GM18511 (cell line): ENCODE data around the gene POMP.
"Not testable (repeated sequence)": the region's sequence is repeated elsewhere in the genome, so short reads cannot be mapped to it uniquely, and the experiment has no call there.

ENCODE experiments used
- ATAC-seq: cut with Tn5 transposase; IDR thresholded peaks from one replicate; pipeline ENCODE4 v1.9.1; 2021; ENCODE audit warnings: mild to moderate bottlenecking, moderate library complexity; ENCODE audit not compliant: unreplicated experiment

Gene POMP

DNA sequence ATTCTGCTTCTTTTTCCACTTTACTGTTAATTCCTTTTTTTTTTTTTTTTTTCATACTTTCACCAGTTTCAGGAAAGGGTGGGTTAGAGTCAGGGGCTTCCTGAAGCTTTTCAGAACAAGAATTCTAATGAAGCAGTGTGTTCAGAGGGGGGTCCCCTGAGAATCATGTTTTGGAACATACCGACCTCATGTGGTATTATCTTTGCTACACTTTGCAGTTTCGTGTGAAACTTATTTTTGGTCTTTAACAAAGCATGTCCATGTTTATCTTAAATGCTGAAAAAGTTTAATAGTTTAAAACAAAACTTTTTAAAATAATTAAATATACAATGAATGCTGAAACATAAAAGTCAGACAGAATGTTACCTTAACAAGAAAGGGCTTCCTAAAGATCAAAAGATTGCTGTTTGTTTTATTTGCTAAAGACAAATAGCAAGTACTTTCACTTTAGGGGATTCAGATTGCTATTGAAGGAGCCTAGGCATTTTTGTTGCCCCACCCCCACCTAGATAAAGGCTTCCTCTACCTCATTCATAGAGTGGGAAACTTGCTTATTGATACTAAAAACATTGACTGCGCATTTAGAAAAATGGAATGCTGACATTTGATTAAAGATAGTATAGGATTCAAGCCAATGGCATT is 21.1 kb upstream of the POMP start:
- ATAC-seq: no peak

DNA sequence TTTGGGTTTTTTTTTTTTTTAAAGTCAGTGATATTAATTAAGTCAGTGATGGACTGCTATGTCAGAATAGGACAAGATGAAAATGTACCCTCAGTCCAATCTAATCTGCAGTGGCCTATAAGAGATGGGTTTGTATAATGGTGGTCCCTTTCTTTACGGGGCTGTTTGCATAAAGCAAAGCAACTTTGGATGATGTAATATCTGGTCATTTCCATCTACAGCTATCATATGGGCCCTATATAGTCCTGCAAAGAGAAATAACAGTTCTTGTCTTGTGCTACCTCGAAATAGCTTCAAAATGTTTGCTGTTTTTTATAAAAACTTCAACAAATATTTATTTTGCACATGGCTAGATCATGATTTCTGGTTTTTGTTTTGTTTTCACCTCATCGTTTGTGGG is 20.2 kb upstream of the POMP start:
- no peak for ATAC-seq

DNA sequence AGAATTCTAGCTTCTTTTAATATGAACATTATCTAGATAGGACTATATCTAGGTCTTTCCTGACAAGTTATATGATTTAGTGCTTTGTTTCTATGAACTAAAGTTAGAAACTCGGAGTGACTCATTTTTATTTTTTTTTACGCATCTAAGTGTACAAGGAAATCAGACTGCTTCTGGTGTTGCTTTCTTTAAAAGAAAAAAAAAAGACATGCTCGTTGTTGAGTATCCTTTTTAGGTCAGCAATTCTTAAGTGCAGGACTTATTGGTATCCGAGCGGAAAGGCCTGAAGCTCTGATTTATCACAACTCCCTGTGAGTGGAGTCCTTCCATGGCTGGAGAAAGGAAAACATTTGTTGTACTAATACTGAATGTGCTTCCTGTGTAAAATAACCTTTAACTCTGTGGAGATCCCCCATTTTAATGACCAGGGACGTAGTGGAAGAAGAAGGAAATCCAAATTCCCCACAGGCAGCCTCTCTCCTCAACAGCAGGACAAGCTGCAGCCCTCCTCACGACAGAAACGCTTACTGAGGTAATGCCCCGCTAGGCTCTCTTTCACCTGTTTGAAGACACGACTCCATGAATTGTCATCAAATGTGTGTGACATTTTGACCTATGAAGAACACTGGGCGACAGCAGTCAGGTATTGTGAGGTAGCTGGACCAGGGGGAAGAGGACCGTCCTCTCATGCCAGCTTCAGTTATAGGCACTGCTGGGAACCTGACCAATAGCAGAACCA is 17.9 kb upstream of the POMP start:
- no peak for ATAC-seq

DNA sequence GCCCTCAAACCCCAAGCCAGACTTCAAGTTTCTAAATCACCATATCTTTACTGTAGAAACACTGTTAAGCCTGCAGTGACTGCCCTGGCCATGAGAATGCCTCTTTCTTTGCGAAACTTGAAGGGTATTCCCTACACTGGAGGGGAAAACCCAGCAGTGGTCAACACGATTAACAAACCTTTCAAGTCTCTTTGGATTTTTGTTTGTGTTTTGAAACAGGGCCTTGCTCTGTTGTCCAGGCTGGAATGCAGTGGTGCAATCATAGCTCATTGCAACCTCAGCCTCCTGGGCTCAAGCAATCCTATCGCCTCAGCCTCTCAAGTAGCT is 17.4 kb upstream of the POMP start:
- ATAC-seq: peak; percentile 86

DNA sequence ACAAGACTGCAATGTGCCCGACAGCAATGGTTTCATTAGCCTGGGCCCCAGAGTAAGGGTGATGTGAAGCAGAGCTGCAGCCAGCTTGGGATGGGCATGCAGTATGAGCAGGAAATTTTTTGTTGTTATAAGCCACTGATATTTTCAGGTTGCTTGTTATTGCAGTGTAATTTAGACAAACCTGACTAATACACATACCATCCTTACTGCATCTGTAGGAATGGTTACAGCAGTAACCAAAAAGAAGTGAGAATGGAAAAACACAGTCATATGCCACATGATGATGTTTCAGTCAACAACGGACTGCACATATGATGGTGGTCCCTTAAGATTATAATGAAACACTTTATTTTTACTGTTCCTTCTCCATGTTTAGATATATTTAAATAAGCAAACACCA is 8.6 kb upstream of the POMP start:
- no peak for ATAC-seq

DNA sequence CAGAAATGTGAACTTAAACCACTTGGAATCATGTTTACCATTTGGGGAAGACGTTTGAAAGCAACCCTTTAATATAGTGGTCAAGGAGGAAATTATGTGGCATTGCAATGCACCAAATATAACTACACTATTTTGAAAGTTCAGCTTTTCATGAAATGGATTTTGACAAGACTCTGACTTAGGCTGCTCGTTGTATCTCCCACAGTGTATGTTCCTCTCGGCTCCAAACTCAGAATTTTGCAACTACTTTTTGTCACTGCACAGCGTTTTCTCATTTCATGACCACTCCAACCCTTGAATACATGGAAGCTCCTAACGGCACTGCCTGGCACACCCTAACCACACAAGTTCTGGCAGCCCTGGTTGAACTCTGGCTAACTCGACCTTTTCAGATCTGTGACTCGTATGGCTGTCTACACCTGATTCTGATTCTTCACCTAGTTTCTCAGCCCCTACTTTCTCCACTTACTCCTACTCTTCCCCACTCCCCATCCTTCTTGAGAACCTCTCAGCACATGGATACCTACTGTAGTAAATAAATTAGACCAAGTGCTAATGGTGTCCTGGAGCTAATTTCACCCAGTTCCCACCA is 7.0 kb upstream of the POMP start:
- no peak for ATAC-seq

DNA sequence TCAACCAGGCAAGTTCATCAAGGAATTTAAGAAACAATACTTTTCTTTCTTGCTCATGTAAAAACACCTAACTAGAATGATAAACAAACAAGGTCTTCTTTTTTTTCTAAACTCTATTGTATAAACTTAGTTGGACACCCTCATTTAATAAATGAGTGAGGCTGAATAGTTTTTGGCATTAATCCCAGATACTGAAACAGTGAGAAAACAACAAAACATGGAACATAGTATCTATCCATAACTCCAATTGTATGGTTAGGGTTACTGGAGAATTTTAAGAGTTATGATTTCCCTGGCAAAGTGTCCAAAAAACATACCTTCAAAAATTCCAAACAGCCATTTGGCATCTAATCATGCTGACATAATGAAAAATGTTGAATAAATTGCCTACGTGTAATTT is 5.8 kb upstream of the POMP start:
- no peak for ATAC-seq

DNA sequence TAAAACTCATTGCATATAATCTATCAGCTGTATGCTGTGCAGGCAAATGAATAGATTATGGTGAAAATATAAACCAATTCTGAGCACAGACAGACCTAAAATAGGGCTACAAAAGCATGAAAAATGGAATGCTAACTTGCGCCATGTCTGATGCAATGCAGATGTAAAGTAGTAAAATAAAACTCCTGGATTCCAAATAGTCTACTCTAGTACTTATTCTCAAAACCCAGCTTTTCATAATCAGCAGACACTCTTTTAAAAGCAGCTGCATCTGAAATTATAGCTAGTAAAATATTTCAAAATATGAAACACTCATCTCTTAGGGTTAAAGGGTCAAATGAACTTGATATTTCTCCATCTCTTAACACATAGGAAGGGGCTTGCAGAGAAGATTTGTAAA is 4.7 kb upstream of the POMP start:
- ATAC-seq: no peak

DNA sequence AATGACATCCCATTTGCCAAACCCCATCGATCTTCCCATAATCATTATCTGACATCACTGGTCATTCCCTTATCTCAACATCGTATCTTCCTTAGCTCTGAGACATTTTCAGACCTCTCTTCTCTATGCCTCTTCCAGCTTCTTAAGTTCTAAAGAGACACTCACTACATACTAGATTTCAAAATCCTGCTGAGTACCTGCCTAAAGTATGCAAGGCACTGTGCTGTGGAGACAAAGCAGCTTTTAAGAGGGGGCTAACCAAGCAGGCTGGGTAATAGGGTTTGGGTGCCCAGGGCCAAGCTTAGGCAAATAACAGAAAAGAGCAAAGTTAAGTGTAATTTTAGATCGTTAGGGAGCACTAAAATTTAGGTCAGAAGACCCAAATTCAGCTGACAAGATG is 3.4 kb upstream of the POMP start:
- ATAC-seq: no peak

DNA sequence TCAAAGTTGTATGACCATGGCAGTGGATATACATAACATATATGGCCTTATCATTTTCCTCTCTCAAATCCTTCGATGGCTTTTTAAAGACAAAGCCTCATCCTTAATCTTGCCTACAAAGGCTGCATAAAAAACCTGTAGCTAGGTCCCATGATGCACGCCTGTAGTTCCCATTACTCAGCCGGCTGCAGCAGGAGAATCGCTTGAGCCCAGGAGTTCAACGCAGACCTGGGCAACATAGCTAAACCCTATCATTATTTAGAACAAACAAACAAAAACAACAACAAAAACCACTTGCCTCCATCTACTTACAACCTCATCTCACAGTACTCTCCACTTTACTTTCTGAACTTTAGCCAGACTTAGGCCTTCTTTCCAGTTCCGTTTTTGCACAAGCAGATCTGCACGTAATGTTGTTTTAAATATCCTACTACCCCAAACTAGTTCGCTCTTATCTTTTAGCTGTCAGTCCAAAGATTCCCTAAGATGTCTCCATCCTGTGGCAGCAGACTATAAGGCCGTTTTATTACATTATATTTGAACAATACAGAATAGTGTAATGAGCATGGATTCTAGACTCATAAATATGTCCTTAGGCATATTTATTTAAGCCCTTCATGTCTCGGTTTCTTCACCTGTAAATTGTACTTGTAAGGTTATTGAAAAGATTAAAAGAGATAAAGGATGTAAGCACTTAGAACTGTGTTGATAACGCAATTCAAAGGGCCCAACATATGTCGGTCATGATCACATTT is 969 bp upstream of the POMP start:
- no peak for ATAC-seq

DNA sequence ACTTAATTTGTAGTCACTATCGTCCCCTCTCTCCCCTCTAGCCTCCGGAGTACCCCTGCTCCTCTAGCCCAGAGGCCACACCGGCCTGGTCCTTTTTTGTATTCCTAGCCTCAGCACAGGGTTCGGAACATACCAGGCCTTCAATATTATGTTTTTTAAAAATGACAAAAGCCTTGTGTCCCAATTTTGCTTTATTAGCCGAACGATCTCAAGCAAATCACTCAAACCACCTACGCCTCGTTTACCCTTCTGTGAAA is 463 bp upstream of the POMP start:
- peak; percentile 27 for ATAC-seq

DNA sequence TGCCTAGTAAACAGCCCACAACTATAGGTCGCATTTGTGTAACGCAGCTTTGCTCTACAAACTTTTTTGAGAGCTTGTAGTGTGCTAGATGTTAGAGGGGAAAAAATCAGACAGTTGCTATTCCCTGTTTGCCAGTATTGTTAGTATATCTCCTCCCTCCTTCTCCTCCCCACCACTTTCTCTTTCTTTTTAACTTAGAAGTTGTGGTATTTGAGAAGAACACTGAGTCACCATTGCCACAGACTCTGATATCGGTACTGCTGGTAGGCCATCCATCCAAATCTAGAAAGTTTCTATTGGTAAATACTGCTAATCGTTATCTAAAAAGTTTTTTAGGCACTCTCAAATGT is 666 bp downstream of the POMP start:
- ATAC-seq: peak; percentile 21

DNA sequence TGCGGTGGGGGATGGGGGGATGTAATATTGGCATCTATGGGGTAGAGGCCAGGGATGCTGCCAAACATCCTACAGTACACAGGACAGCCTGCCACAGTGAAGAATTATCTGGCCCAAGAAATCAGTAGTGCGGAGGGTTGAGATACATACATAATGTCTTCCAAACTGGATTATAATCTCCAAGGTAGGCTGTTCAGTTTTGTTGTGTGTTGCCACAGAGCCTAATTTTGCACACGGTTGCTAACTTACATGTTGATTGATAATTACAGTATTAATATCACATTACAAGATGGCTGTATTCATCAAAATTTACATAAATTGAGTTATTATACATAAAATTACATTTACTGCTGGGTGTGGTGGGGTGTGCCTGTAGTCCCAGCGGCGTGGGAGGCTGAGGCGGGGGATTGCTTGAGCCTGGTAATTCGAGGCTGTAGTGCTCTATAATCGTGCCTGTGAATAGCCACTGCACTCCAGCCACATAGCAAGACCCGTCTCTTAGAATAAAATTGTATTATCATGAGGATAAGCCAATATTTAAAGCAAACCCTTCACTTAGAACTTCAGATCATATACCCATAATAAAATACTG is 8.1 kb downstream of the POMP start:
- no peak for ATAC-seq

DNA sequence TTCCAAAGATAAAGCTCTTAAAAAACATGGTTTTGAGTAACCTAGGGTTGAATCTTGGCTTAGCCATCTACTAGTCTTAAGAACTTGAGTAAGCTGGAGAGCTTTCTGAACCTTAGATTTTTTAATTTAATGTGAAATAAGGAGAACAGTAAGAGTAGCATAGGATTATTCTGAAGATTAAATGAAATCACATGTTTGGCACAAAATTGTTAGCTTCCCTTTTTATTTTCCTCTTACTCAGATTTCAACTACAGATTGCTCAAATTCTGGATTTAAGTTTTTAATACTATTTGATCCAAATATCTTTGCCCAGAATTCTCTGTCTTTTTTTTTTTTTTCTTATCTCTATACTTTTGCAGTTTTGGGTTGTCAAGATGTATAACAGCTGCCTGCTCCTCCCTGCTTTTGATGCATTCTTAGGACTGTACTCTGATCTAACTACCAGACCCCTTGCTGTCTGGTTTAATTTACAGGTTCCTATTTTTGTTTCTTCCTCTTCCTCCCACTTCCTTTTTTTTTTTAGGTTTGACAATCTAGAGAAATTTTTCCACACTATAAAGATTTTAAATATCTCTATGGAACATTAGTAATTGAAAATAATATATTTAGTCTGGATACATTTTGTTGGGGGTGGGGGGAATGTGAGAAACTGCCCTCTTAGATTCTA is 12.3 kb downstream of the POMP start:
- ATAC-seq: no peak

DNA sequence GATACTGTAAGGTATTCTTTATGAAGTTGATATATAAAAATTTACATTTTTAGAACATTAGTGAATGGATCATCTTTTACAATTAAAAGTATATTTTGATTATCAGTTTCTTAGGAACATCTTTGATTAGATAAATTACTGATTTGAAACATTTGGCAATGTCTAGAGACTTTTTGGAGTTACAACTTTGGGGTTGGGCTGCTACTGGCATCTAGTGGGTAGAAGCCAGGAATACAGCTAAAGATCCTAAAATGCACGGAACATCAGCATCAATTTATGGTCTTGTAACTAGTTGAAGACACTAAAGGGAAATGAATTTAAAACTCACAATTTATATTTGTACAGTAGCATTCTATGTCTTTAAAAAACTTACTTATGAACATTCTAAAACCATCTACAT is 19.9 kb downstream of the POMP start:
- no peak for ATAC-seq

DNA sequence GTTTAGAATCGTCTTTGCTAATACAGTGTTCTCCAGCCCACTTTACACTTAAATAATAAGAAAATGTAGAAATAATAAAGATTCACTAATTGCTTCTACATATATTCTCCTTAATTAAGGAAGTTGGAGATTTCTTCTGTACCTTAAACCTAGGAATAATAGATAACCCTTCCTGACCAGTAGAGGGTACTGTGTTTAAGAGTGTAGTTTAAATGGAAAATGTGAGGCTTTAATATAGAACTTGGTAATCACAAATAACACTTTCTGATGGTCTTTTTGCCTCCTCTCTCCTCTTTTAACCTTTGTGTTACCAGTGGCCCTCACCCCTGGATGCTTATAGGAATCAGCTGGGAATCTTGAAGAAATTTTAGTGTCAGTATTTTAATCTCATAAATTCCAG is 20.7 kb downstream of the POMP start:
- ATAC-seq: no peak

DNA sequence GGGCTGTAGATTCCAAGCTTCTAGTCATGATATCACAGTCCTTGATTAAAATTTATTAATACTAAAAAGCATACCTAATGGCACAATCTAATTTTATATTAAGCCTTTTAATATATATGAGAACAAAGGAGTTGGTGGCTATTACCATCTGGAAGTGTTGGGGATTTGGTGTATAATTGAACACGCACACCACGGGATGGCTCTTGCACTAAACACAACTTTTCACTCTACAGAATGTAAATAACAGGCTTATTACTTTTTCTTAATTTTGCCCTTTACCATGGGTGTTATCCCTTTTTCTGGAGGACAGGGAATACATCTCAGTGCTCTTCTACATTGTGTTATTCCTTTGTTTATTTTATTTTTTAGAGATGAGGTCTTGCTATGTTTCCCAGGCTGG is 21.6 kb downstream of the POMP start:
- ATAC-seq: no peak

DNA sequence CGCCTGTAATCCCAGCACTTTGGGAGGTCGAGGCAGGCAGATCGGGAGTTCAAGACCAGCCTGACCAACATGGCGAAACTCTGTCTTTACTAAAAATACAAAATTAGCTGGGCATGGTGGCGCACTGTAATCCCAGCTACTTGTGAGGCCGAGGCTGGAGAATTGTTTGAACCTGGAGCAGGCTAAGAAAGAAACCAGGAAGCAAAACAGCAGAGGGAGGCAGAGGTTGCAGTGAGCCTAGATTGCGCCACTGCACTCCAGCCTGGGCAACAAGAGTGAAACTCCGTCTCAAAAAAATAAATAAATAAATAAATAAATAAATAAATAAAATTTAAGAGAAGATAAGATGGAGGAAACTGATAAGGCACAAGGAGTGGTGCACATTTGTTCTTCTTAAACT is 24.2 kb downstream of the POMP start:
- ATAC-seq: not testable (repeated sequence)

DNA sequence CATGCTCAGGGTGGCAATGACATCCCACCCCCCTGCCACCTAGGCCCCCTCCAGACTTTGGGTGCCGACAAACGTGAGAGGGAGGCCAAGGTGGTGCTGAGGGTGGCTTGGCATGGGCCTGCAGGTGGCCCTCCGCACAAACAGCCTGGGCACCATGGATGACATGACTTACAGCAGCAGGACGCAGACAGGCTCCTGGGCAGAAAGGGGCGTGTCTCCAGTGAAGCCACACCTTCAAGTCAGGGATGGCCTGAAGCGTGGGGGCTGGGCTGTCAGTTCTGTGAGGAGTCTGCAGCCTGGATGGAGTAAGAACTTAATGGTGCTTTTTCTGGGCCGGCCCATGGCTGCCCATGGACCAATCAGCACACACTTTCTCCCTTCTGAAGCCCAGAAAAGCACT is 25.3 kb downstream of the POMP start:
- no peak for ATAC-seq

DNA sequence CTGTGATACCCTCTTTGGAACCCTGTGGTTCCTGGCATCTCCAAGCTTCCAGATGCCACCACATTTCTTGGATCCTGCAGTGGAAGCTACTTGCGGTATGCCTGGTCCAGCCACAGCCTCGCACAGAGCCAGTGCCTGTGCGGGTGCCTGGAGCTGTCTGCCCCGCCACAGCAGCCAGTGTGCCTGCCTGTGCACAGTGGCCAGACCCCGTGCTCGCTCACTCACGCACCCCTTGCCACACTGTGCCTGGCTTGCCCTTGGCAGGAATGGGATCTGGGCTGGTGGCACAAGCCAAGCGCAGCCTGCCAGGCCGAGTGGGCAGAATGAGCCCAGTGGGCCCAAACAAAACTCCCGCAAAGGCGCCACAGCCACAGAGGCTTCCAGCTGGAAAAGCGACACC is 26.2 kb downstream of the POMP start:
- no peak for ATAC-seq

DNA sequence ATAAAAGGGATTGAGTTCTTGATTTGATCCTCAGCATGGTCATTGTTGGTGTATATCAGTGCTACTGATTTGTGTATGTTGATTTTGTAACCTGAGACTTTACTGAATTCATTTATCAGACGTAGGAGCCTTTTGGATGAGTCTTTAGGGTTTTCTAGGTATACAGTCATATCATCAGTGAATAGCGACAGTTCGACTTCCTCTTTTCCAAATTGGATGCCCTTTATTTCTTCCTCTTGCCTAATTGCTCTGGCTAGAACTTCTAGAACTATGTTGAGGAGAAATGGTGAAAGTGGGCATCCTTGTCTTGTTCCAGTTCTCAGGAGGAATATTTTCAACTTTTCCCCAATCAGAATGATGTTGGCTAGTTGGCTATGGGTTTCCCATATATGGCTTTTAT is 27.0 kb downstream of the POMP start:
- no peak for ATAC-seq
